ENCODE results near the gene HCFC1.

Gene HCFC1

GRCh38 chrX:154013001-154013421, 41.4 kb upstream of the HCFC1 start:
- H3K4ac ChIP-seq (ENCODE audit: low read depth, low read length): no peak overlapping the region
- no peak overlapping the region for H4K91ac ChIP-seq (ENCODE audit: low read depth, low read length)
- no peak overlapping the region for H4K12ac ChIP-seq (ENCODE audit: low read depth, low read length)
- peaks cover 8 to 14% of the 10 kb centered on the region in 2 experiments for H3K4me1 ChIP-seq (ENCODE audit: control insufficient read depth in 1 of 2, insufficient read depth in 2 of 2, low read length in 2 of 2)
- H2BK5ac ChIP-seq (ENCODE audit: low read depth, low read length, poor library complexity): no peak overlapping the region
- H3K9me3 ChIP-seq (ENCODE audit: insufficient read depth, low read depth, low read length): no peaks in the 10 kb centered on the region
- no peak overlapping the region for H3K4me3 ChIP-seq (ENCODE audit: low read depth, low read length)
- H2AK5ac ChIP-seq (ENCODE audit: low read length): no peak overlapping the region
- H3K79me1 ChIP-seq (ENCODE audit: low read length): peaks cover 2% of the 10 kb centered on the region
- no peak overlapping the region for H2BK12ac ChIP-seq (ENCODE audit: low read length)
- no peaks in the 10 kb centered on the region for H3K27me3 ChIP-seq (ENCODE audit: insufficient read depth, low read length)
- H2BK120ac ChIP-seq (ENCODE audit: insufficient read depth, low read length, poor library complexity): no peak overlapping the region
- DNase-seq: no peak
- H2AFZ ChIP-seq (ENCODE audit: insufficient read depth, low read length, poor library complexity): no peak overlapping the region
- no peaks in the 10 kb centered on the region for H3K79me2 ChIP-seq (ENCODE audit: control insufficient read depth, insufficient read depth, low read length, poor library complexity)
- H3K9ac ChIP-seq (ENCODE audit: low read length): no peak overlapping the region
- WGBS (ENCODE audit: extremely low coverage, insufficient coverage, insufficient read length): no CpG with 5 or more reads among the region's 17 CpGs
- H3K23ac ChIP-seq (ENCODE audit: low read length): no peak overlapping the region
- H3K14ac ChIP-seq (ENCODE audit: low read length): no peak overlapping the region
- no peak overlapping the region for H3K18ac ChIP-seq (ENCODE audit: low read length)
- peaks cover 33 to 42% of the 10 kb centered on the region in 2 experiments for H3K36me3 ChIP-seq (ENCODE audit: control insufficient read depth in 1 of 2, insufficient read depth in 2 of 2, low read length in 2 of 2)
- H3K27ac ChIP-seq (ENCODE audit: low read depth, low read length): no peak overlapping the region
- no peak overlapping the region for H3K4me2 ChIP-seq (ENCODE audit: low read length)
- no peak overlapping the region for H4K8ac ChIP-seq (ENCODE audit: low read depth, low read length)

GRCh38 chrX:154012336-154012991, 40.8 kb upstream of the HCFC1 start:
- Histone ChIP-seq H3K14ac (ENCODE audit: low read length) (no peak overlapping the region), H4K91ac (ENCODE audit: low read depth, low read length) (no peak overlapping the region), H2AFZ (ENCODE audit: insufficient read depth, low read length, poor library complexity) (no peak overlapping the region), H2BK120ac (ENCODE audit: insufficient read depth, low read length, poor library complexity) (no peak overlapping the region), H3K79me1 (ENCODE audit: low read length) (peaks cover 2% of the 10 kb centered on the region), H3K36me3 (ENCODE audit: control insufficient read depth in 1 of 2, insufficient read depth in 2 of 2, low read length in 2 of 2) (peaks cover 35 to 39% of the 10 kb centered on the region in 2 experiments), H3K9me3 (ENCODE audit: insufficient read depth, low read depth, low read length) (no peaks in the 10 kb centered on the region), H2BK12ac (ENCODE audit: low read length) (peak overlapping the region; percentile 68), H3K18ac (ENCODE audit: low read length) (peak overlapping the region; percentile 67), H3K27me3 (ENCODE audit: insufficient read depth, low read length) (no peaks in the 10 kb centered on the region), H3K4ac (ENCODE audit: low read depth, low read length) (no peak overlapping the region), H4K12ac (ENCODE audit: low read depth, low read length) (peak overlapping the region; percentile 54), H3K27ac (ENCODE audit: low read depth, low read length) (peak overlapping the region; percentile 23), H3K79me2 (ENCODE audit: control insufficient read depth, insufficient read depth, low read length, poor library complexity) (no peaks in the 10 kb centered on the region), H3K4me3 (ENCODE audit: low read depth, low read length) (no peak overlapping the region), H3K4me1 (ENCODE audit: control insufficient read depth in 1 of 2, insufficient read depth in 2 of 2, low read length in 2 of 2) (peaks cover 8 to 14% of the 10 kb centered on the region in 2 experiments), H2AK5ac (ENCODE audit: low read length) (peak overlapping the region; percentile 67), H3K23ac (ENCODE audit: low read length) (no peak overlapping the region), H3K4me2 (ENCODE audit: low read length) (no peak overlapping the region), H3K9ac (ENCODE audit: low read length) (no peak overlapping the region), H4K8ac (ENCODE audit: low read depth, low read length) (no peak overlapping the region), H2BK5ac (ENCODE audit: low read depth, low read length, poor library complexity) (no peak overlapping the region)
- no CpG with 5 or more reads among the region's 17 CpGs for WGBS (ENCODE audit: extremely low coverage, insufficient coverage, insufficient read length)
- DNase-seq: peak; percentile 34 to 50

GRCh38 chrX:154011376-154012335, 40.0 kb upstream of the HCFC1 start:
- no CpG with 5 or more reads among the region's 18 CpGs for WGBS (ENCODE audit: extremely low coverage, insufficient coverage, insufficient read length)
- H3K4me1 ChIP-seq (ENCODE audit: control insufficient read depth in 1 of 2, insufficient read depth in 2 of 2, low read length in 2 of 2): peaks cover 8 to 14% of the 10 kb centered on the region in 2 experiments
- H4K12ac ChIP-seq (ENCODE audit: low read depth, low read length): no peak overlapping the region
- no peak overlapping the region for H3K9ac ChIP-seq (ENCODE audit: low read length)
- no peak overlapping the region for H3K4ac ChIP-seq (ENCODE audit: low read depth, low read length)
- H4K91ac ChIP-seq (ENCODE audit: low read depth, low read length): no peak overlapping the region
- H2AFZ ChIP-seq (ENCODE audit: insufficient read depth, low read length, poor library complexity): no peak overlapping the region
- peak in 1 of 2 donors; percentile 35 for DNase-seq
- H3K79me2 ChIP-seq (ENCODE audit: control insufficient read depth, insufficient read depth, low read length, poor library complexity): no peaks in the 10 kb centered on the region
- H2BK5ac ChIP-seq (ENCODE audit: low read depth, low read length, poor library complexity): no peak overlapping the region
- H3K23ac ChIP-seq (ENCODE audit: low read length): no peak overlapping the region
- H3K36me3 ChIP-seq (ENCODE audit: control insufficient read depth in 1 of 2, insufficient read depth in 2 of 2, low read length in 2 of 2): peaks cover 32 to 35% of the 10 kb centered on the region in 2 experiments
- H3K14ac ChIP-seq (ENCODE audit: low read length): no peak overlapping the region
- H3K27ac ChIP-seq (ENCODE audit: low read depth, low read length): no peak overlapping the region
- H2BK120ac ChIP-seq (ENCODE audit: insufficient read depth, low read length, poor library complexity): no peak overlapping the region
- no peak overlapping the region for H3K4me2 ChIP-seq (ENCODE audit: low read length)
- no peak overlapping the region for H3K18ac ChIP-seq (ENCODE audit: low read length)
- no peak overlapping the region for H3K4me3 ChIP-seq (ENCODE audit: low read depth, low read length)
- no peaks in the 10 kb centered on the region for H3K9me3 ChIP-seq (ENCODE audit: insufficient read depth, low read depth, low read length)
- H3K79me1 ChIP-seq (ENCODE audit: low read length): peaks cover 2% of the 10 kb centered on the region
- no peak overlapping the region for H4K8ac ChIP-seq (ENCODE audit: low read depth, low read length)
- no peak overlapping the region for H2BK12ac ChIP-seq (ENCODE audit: low read length)
- H2AK5ac ChIP-seq (ENCODE audit: low read length): peak overlapping the region; percentile 67
- no peaks in the 10 kb centered on the region for H3K27me3 ChIP-seq (ENCODE audit: insufficient read depth, low read length)

- Histone ChIP-seq H3K9me3 (ENCODE audit: insufficient read depth, low read depth, low read length) (no peaks in the 10 kb centered on the region), H3K18ac (ENCODE audit: low read length) (no peak overlapping the region), H3K4me2 (ENCODE audit: low read length) (no peak overlapping the region), H4K91ac (ENCODE audit: low read depth, low read length) (no peak overlapping the region), H4K12ac (ENCODE audit: low read depth, low read length) (no peak overlapping the region), H3K14ac (ENCODE audit: low read length) (no peak overlapping the region), H3K4ac (ENCODE audit: low read depth, low read length) (no peak overlapping the region), H3K27me3 (ENCODE audit: insufficient read depth, low read length) (no peaks in the 10 kb centered on the region), H4K8ac (ENCODE audit: low read depth, low read length) (no peak overlapping the region), H3K4me3 (ENCODE audit: low read depth, low read length) (no peak overlapping the region), H3K36me3 (ENCODE audit: control insufficient read depth in 1 of 2, insufficient read depth in 2 of 2, low read length in 2 of 2) (peaks cover 20 to 24% of the 10 kb centered on the region in 2 experiments), H2AK5ac (ENCODE audit: low read length) (no peak overlapping the region), H2BK120ac (ENCODE audit: insufficient read depth, low read length, poor library complexity) (no peak overlapping the region), H3K23ac (ENCODE audit: low read length) (no peak overlapping the region), H2BK12ac (ENCODE audit: low read length) (no peak overlapping the region), H2BK5ac (ENCODE audit: low read depth, low read length, poor library complexity) (no peak overlapping the region), H3K4me1 (ENCODE audit: control insufficient read depth in 1 of 2, insufficient read depth in 2 of 2, low read length in 2 of 2) (peaks cover 8 to 14% of the 10 kb centered on the region in 2 experiments), H3K79me1 (ENCODE audit: low read length) (peaks cover 2% of the 10 kb centered on the region), H3K27ac (ENCODE audit: low read depth, low read length) (no peak overlapping the region), H2AFZ (ENCODE audit: insufficient read depth, low read length, poor library complexity) (no peak overlapping the region), H3K79me2 (ENCODE audit: control insufficient read depth, insufficient read depth, low read length, poor library complexity) (no peaks in the 10 kb centered on the region), H3K9ac (ENCODE audit: low read length) (no peak overlapping the region)
- WGBS (ENCODE audit: extremely low coverage, insufficient coverage, insufficient read length): no CpG with 5 or more reads among the region's 18 CpGs
- DNase-seq: peak; percentile 55 to 73
Measured at GRCh38 chrX:154010330-154011087, 38.9 kb upstream of the HCFC1 start.
